Hematopoietic multipotent progenitor cell treated with erythropoietin and hydrocortisone succinate and interleukin-3 and kit ligand, for 15 days (in vitro differentiated cells): ENCODE results near the gene LMAN2.
A peak's percentile ranks its signal among the peaks of the same experiment; 100 is the strongest.
"Not testable (repeated sequence)": the region's sequence is repeated elsewhere in the genome, so short reads cannot be mapped to it uniquely, and the experiment has no call there.

Experiments used
- DNase-seq: peaks from one replicate; pipeline ENCODE4 v3.0.0-alpha.2; 2015; ENCODE audit warnings: low spot score

The LMAN2 gene

GRCh38 chr5:177364159-177364962 is 12.9 kb upstream of the LMAN2 start:
- DNase-seq = no peak

- DNase-seq = no peak
These were observed 12.1 kb upstream of the LMAN2 start for GRCh38 chr5:177363565-177363964.

- DNase-seq = peak; percentile 79
These were observed 11.4 kb upstream of the LMAN2 start for GRCh38 chr5:177362610-177363507.

GRCh38 chr5:177362292-177362609 is 10.8 kb upstream of the LMAN2 start:
- no peak for DNase-seq

- no peak for DNase-seq
These were observed 10.2 kb upstream of the LMAN2 start for GRCh38 chr5:177361418-177362291.

GRCh38 chr5:177360740-177361139 is 9.3 kb upstream of the LMAN2 start:
- DNase-seq = not testable (repeated sequence)

GRCh38 chr5:177359860-177360259 is 8.4 kb upstream of the LMAN2 start:
- DNase-seq = no peak

GRCh38 chr5:177359451-177359851 is 8.0 kb upstream of the LMAN2 start:
- DNase-seq = no peak

GRCh38 chr5:177358370-177358819 is 6.9 kb upstream of the LMAN2 start:
- DNase-seq = peak; percentile 27

- peak; percentile 86 for DNase-seq
These were observed 6.2 kb upstream of the LMAN2 start, which contains the start of gene RGS14 for GRCh38 chr5:177357459-177358351. Gene RGS14 (plus strand): TSS chr5:177357924. CDS start chr5:177358025, 101 bp downstream.

GRCh38 chr5:177357146-177357458 is 5.6 kb upstream of the LMAN2 start:
- DNase-seq = no peak

GRCh38 chr5:177356746-177357145 is 5.3 kb upstream of the LMAN2 start:
- DNase-seq = no peak

GRCh38 chr5:177355868-177356168 is 4.3 kb upstream of the LMAN2 start:
- DNase-seq = no peak

- no peak for DNase-seq
These were observed 3.8 kb upstream of the LMAN2 start for GRCh38 chr5:177355162-177355867.

- DNase-seq = no peak
These were observed 3.2 kb upstream of the LMAN2 start for GRCh38 chr5:177354711-177355110.

- DNase-seq = no peak
These were observed 2.8 kb upstream of the LMAN2 start for GRCh38 chr5:177354256-177354655.

- DNase-seq = no peak
These were observed 1.6 kb upstream of the LMAN2 start for GRCh38 chr5:177353093-177353492.

- DNase-seq = no peak
These were observed 584 bp downstream of the LMAN2 start for GRCh38 chr5:177350776-177351391.

- DNase-seq = no peak
These were observed 1.7 kb downstream of the LMAN2 start for GRCh38 chr5:177349762-177350161.

GRCh38 chr5:177349362-177349647 is 2.2 kb downstream of the LMAN2 start:
- no peak for DNase-seq

GRCh38 chr5:177347699-177348098 is 3.8 kb downstream of the LMAN2 start:
- no peak for DNase-seq
